K562 (cell line): ENCODE data around the gene TBXAS1.
A peak's percentile ranks its signal among the peaks of the same experiment; 100 is the strongest.

Experiments
- L3MBTL2 ChIP-seq: fragments of 450-650 bp; IDR thresholded peaks from 2 replicates; pipeline ENCODE4 v1.6.1; 2016; ENCODE audit warnings: mild to moderate bottlenecking, moderate library complexity
- NFRKB ChIP-seq: fragments of 450-650 bp; IDR thresholded peaks from 2 replicates; pipeline ENCODE4 v1.6.1; 2016; ENCODE audit warnings: low read depth
- POU5F1 ChIP-seq: fragments of 150-350 bp; IDR thresholded peaks from 2 replicates; pipeline ENCODE4 v1.6.1; 2014; ENCODE audit warnings: borderline replicate concordance, low read length, low read depth, mild to moderate bottlenecking; ENCODE audit not compliant: partially characterized antibody
- RCOR1 ChIP-seq, 2 experiments: IDR thresholded peaks; 2 replicates each; pipeline ENCODE4 v1.6.1; 2012; ENCODE audit warnings: low read depth in 2 of 2, low read length in 2 of 2, borderline replicate concordance in 1 of 2, improper control_type of control experiment in 1 of 2
- TCF7 ChIP-seq: sonication (generic); IDR thresholded peaks from 2 replicates; pipeline ENCODE4 v1.6.1; 2016; ENCODE audit warnings: antibody characterized with exemption, borderline replicate concordance
- ZNF274 ChIP-seq: IDR thresholded peaks from 2 replicates; pipeline ENCODE4 v1.6.1; 2011; ENCODE audit warnings: low read depth, mild to moderate bottlenecking, low read length, moderate library complexity, borderline replicate concordance
- ZNF384 ChIP-seq: IDR thresholded peaks from 2 replicates; pipeline ENCODE4 v1.6.1; 2012; ENCODE audit warnings: low read depth, low read length, improper control_type of control experiment
- TF ChIP-seq, protein P1 (sequence below), 2 experiments: IDR thresholded peaks; 2 replicates each; pipeline ENCODE4 v1.6.1; 2011; ENCODE audit warnings: borderline replicate concordance in 1 of 2, control low read depth in 1 of 2, low read depth in 1 of 2, low read length in 1 of 2, mild to moderate bottlenecking in 1 of 2, mixed read lengths in 1 of 2, moderate library complexity in 1 of 2; ENCODE audit not compliant: insufficient read depth in 1 of 2, insufficient read length in 1 of 2, poor library complexity in 1 of 2, severe bottlenecking in 1 of 2; ENCODE audit errors: extremely low read depth in 1 of 2
- TF ChIP-seq, protein P2 (sequence below), 3 experiments: IDR thresholded peaks in 2 of 3; conservative IDR thresholded peaks in 1 of 3; 2 replicates each; pipeline ENCODE4 v1.5.1; 2011 to 2012; ENCODE audit warnings: low read length in 3 of 3, mild to moderate bottlenecking in 3 of 3, control low read depth in 2 of 3, improper control_type of control experiment in 1 of 3, inconsistent platforms in 1 of 3, low read depth in 1 of 3, mixed read lengths in 1 of 3, moderate library complexity in 1 of 3; ENCODE audit not compliant: insufficient read depth in 2 of 3

DNA sequence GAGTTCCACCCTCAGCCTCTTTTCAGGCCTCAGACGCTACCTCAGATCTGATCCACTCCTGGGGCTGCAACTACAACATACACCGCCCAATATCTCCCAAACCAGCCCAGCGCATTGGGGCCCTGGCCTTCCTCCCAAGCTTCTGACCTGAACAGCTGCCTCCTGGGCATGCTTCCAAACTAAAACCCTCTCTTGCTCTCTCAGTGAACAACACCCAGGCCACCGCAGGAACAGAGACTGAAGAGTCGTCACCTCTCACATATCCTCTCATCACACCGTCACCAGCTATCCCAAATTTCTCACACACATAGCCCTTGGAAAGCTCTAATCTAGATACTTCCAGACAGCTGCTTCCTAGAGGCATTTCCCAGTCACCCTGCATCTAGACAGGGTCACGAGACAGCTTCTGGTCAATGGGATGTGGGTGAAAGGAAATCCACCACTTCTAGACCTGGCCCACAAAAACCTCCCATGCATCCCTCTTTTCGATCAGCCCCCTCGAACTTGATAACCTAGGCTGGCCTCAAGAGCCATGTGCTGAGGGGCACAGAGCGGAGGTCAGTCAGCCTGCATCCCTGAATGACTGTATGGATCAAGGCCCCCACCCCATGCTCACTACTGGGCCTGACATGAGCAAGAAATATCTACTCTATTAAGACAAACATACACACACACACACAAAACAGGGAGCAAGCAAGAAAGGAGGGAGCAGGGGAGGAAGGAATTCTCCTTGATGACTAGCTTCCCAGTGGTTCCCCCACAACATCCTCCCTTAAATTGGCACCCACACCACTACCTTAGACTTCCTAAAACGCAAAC is 231.9 kb downstream of the TBXAS1 start:
- TF ChIP-seq TCF7 (no peak), L3MBTL2 (peak; percentile 23; the same call in 1 of the 2 replicates), ZNF384 (no peak), RCOR1 (IDR thresholded peaks at IDR 0.05; ENCODE audit: borderline replicate concordance in 1 of 2, low read depth in 2 of 2, low read length in 2 of 2) (no peak), POU5F1 (no peak), NFRKB (0 out of 2 replicates have a peak, but pooled peaks have one; percentile 18), ZNF274 (no peak)
- TF ChIP-seq, protein P1, sequence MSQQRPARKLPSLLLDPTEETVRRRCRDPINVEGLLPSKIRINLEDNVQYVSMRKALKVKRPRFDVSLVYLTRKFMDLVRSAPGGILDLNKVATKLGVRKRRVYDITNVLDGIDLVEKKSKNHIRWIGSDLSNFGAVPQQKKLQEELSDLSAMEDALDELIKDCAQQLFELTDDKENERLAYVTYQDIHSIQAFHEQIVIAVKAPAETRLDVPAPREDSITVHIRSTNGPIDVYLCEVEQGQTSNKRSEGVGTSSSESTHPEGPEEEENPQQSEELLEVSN (IDR thresholded peaks at IDR 0.05; ENCODE audit: borderline replicate concordance in 1 of 2, extremely low read depth in 1 of 2, insufficient read depth in 1 of 2, insufficient read length in 1 of 2, low read depth in 1 of 2, low read length in 1 of 2, poor library complexity in 1 of 2, severe bottlenecking in 1 of 2), result peak in 1 of 2 experiments; percentile 59
- TF ChIP-seq, protein P2, sequence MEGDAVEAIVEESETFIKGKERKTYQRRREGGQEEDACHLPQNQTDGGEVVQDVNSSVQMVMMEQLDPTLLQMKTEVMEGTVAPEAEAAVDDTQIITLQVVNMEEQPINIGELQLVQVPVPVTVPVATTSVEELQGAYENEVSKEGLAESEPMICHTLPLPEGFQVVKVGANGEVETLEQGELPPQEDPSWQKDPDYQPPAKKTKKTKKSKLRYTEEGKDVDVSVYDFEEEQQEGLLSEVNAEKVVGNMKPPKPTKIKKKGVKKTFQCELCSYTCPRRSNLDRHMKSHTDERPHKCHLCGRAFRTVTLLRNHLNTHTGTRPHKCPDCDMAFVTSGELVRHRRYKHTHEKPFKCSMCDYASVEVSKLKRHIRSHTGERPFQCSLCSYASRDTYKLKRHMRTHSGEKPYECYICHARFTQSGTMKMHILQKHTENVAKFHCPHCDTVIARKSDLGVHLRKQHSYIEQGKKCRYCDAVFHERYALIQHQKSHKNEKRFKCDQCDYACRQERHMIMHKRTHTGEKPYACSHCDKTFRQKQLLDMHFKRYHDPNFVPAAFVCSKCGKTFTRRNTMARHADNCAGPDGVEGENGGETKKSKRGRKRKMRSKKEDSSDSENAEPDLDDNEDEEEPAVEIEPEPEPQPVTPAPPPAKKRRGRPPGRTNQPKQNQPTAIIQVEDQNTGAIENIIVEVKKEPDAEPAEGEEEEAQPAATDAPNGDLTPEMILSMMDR (IDR thresholded peaks at IDR 0.05 in 2 of 3, conservative IDR thresholded peaks at IDR 0.05 in 1 of 3; ENCODE audit: insufficient read depth in 2 of 3, low read depth in 1 of 3, low read length in 3 of 3), result no peak
